ENCODE data around the gene CBX5. TPM values are rescaled to one million over a fixed set of nuclear protein-coding genes. Genes with fewer than 3 reads are reported as not detected.
A peak's percentile ranks its signal among the peaks of the same experiment; 100 is the strongest.
"Not testable (repeated sequence)": the region's sequence is repeated elsewhere in the genome, so short reads cannot be mapped to it uniquely, and the experiment has no call there.

Gene CBX5
- total RNA-seq, 2 donors from 2014 or later = 50.8 to 55.7 TPM

DNA sequence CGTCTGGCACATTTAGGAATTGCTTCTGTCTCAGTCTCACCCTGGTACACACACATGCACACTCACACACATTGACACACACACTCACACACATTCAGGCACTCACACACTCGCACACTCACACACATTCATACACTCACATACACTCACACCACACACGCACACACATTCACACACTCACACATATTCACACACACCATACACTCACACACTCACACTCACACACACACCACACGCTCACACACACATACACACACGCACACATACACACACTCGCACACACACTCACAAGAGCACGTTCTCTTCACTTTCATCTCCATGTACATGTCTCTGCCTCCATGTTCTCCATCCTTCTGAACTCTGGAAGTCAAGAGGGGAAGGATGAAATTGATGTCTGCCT, 68.0 kb downstream of the CBX5 start:
- DNase-seq (no peak), ATAC-seq (no peak)
- intact Hi-C loops (cut with DNase I) = no loop called here

DNA sequence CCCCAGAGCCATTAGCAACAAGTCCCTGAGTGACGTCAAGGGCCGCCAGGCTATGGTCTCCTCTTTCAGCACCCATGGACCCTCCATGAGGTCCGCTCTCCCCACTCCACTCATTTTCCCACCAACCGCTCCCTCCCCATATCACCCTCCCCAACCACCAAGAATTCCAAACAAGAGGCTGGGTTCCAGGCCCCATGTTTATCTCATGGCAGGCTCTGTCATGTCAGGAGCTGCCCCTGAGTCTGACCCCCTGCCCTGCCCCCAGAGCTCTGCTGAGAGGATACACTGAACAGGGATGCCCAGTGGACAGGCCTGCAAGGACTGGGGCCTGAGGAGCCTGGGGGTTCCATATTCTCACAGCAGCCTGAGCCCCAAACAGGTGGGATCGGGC, 69.5 kb downstream of the CBX5 start:
- intact Hi-C loops (cut with DNase I) = no loop called here
- no peak for ATAC-seq
- no peak for DNase-seq

DNA sequence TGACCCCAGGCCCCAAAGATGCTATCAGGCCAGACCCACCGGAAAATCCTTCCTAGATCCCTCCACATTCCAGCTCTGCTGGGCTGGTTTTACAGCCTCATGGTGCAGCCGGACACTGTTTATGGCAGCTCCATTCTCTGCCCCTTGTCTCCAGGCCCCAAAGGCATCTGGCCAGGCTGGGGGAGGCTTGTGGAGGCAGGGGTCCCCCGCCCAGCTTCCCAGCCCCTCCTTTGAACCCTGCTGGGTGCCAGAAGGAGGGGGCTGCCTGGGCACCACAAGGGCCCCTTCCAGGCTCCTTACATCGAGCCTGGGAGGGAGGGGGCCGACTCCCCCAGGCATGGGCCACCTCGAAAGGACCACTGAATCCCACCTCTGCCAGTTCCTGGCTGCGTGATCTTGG, 71.3 kb downstream of the CBX5 start:
- ATAC-seq (no peak), DNase-seq (no peak)
- intact Hi-C loops (cut with DNase I) = no loop called here

DNA sequence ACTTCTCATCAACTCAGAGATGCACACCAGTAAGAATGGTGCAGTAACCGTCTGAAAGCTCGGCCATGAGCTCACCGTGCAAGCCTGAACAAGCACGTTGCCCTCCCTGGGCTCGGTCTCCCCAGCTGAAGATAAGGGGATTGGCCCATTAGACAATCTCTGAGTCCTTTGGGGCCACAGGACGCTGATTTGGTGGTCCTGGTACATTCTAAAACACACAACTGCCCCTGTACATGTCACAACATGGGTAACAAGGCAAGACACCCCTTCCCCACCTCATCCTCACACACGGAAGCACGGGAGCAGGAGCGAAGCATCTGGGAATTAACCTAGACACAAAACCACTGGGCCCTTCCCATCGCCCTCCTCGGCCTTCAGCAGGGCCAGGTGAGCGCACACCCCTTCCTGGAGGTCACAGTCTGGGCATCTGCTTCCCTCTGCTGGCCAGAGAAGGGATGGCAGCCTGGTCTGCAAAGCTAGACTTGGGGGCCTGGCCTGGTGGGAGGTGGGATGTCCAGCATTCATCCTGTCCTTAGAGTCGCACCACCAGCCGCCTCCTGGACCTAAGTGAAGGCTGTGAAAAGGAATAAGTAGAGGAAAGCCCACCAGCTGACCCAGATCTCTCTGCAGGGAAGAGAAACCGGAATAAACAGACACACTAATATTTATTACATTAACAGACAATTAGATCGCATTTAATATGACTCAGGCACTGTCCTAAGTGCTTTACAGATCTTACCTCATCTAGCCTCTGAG, 72.2 kb downstream of the CBX5 start:
- peak; percentile 65 for DNase-seq
- ATAC-seq = peak; percentile 76 to 81
- intact Hi-C loops (cut with DNase I) = no loop called here

DNA sequence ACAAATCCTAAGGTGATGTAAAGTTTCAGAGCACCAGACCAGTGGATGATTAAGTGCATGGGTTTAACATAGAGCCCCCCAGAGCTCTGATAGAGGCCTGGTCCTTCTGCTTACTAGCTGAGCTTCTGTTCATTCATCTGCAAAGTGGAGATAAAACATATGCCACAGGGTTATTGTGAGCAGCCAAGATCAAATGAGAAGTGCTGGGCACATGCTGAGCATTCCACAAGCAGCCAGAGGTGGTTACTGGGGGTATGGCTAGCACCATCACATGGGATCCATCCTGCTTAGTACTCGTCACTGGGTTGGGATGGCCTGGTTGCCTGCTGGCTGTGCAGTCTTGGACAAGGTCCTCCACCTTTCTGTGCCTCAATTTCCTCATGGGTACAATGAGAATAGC, 73.1 kb downstream of the CBX5 start:
- intact Hi-C loops (cut with DNase I) = no loop called here
- no peak for ATAC-seq

DNA sequence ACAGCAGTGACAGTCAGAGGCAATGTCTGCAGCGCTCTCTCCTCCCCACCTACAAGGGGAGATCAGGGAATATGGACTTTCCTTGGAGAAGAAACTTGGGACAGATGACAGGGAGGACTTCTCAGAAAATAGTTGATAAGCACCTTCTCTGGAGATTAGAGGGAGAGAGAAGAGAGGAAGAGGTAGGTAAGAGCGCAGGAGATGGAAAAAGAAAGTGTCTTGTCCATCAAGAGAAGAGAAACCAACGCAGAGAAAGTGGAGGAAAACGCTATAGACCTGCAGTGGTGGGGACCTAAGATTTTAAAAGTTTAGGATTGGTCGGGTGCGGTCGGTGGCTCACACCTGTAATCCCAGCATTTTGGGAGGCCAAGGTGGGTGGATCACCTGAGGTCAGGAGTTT, 75.6 kb downstream of the CBX5 start:
- ATAC-seq (no peak), DNase-seq (no peak)
- intact Hi-C loops (cut with DNase I) = no loop called here

More for the DNA sequence above, 73.1 kb downstream of the CBX5 start:
- no peak for DNase-seq

DNA sequence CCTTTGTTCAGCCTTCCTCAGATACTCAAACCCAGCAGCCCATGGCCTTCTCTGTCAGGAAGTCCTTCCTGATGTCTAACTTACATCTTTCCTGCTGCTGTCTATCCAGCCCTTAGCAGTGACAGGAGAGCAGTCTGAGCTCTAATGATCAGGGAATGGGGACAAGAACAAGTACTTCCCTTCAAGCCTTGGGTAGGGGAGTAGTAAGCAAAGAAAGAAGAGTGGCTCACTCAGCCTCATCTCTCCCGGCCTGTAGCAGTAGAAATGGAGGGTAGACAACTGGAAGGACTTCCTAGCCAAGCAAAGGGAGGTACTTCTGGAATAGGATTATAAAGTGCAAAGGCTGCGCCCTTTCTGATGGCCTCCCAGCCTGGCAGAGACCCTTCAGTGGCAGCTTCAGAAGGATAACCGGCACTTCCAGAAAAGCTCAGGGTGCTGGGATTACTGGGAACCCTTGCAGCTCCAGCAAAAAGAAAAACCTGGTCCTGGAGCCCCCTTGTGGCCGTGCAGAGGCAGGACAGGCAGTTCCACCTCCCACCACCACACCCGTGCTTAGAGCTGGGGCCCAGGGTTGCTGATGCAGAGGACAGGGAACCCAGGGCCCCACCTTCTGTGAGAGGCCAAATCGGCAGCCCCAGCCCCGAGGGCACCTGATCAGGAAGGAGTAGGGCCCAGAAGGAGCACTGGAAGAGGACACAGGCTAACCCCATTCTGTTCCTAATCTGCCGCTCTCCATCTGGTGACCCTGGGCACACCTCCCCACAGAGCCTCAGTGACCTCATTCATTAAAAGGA, 78.7 kb downstream of the CBX5 start:
- intact Hi-C loops (cut with DNase I) = no loop called here
- peak; percentile 56 for DNase-seq
- peak; percentile 88 for ATAC-seq

DNA sequence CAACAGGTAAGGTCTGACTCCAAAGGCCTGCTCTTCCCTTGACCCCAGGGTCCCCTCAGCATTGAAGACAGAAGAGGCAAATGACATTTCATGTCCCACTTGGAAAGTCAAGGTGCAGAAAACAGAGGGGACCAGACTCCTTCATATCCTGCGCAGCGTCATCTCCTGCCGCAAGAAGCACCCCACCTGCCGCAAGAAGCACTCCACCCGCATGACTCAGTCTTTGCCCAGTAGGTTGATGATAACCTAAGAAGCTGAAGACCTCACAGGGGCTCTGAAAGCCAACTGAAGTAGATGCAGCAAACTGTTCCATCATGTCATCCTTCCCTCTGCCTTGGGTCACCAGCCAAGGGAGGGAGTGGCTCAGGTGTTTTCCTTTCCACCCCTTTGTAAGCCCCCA, 79.5 kb downstream of the CBX5 start:
- DNase-seq (no peak), ATAC-seq (no peak)
- intact Hi-C loops (cut with DNase I) = no loop called here

DNA sequence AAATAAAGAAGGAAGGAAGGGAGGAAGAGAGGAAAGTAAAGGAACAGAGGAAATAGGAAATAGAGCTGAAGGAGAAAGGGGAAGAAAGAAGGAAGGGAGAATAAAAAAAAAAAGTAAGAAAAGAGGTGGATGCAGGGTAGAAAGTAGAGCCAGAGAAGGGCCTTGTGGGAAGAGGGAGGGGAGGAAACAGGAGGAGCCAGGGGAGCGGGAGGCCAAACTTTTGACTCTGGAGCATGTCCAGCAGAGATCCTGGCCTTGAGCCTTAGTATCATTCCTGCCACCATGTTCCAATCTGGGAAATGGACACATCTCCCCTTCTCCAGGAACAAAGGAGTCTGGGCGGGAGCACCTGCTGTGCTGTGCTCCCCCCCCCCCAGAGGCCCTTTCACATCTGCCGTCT, 80.0 kb downstream of the CBX5 start:
- DNase-seq = no peak
- intact Hi-C loops (cut with DNase I) = no loop called here
- no peak for ATAC-seq

DNA sequence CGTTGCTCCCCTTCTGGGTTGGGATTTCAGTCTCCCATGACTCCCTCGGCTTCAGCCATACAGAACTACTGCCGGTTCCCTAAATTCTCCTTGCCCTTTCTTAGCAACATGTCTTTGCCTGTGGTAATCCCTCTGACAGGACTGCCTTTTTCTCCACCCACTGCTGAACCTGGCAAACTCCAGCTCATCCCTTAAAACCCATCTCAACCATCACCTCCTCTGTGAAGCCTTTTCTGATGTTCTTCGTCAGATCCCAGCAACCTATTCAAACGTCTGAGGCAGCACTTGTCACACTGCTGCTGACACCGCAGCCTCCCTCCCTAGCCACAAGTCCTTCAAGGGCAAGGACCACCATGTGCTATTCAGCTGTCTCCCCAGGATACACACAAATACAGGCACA, 80.9 kb downstream of the CBX5 start:
- intact Hi-C loops (cut with DNase I) = no loop called here

DNA sequence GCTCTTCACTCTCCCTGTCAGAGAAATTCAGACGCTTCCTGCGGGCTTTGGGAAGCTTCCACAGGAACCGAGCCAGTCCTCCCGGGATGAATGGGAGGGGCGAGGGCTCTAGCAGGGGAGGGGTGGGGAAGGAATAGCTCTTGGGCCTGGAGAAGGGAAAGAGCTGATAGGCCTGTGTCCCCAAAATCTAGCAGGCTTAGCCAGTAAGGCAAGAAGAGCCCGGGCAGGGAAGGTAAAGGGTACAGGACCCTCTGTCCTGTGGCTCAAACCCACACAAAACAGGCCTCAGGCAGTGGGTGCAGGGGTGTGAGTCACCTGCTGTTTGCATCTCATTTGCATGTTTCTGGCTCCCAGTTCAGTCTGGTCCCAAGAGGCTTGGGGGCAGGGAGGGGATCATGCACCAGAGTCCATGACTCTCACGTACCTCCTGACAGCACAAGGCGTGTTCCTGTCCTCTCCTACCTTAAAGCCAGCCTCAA, 82.5 kb downstream of the CBX5 start:
- DNase-seq = no peak
- intact Hi-C loops (cut with DNase I) = no loop called here
- ATAC-seq = no peak

More for the DNA sequence above, 80.9 kb downstream of the CBX5 start:
- ATAC-seq (no peak), DNase-seq (no peak)

DNA sequence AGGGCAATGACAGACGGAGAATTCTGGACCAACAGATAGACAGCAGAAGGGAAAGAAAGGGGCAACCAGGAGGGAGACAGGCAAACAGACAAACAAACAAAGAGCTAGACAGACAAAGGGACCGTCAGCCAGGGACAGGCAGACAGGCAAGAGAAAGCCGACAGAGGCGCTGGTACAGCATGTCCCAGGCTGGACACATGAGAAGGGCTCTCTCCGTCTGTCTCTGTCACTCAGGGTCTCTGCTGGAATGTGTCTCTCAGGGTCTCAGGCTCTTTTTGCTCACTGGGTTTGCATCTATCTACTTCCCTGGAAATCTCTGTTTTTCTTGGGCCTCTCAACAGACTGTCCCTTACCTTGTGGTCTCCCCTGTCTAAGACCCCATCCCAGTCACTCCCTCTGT, 82.9 kb downstream of the CBX5 start:
- DNase-seq = no peak
- ATAC-seq = no peak
- intact Hi-C loops (cut with DNase I) = no loop called here

DNA sequence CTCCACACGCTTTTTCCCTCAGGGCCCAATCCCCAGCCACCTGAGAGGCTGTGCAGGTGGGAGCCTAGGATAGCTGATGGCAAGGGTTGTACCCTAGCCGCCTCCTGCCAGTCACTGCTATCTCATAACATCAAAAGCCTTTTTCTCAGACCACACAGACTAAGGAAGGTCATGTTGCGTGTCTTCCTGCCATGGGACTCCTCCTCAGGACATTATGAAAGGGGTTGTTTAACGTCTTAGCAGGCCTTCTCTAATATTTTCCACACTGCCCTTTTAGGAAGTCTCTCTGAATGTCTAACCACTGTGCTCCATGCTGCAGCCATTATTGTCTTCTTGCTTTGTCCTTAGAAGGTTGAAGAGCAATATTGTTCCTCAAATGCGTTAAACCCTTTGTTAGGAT, 83.5 kb downstream of the CBX5 start:
- ATAC-seq (no peak), DNase-seq (no peak)
- intact Hi-C loops (cut with DNase I) = no loop called here

DNA sequence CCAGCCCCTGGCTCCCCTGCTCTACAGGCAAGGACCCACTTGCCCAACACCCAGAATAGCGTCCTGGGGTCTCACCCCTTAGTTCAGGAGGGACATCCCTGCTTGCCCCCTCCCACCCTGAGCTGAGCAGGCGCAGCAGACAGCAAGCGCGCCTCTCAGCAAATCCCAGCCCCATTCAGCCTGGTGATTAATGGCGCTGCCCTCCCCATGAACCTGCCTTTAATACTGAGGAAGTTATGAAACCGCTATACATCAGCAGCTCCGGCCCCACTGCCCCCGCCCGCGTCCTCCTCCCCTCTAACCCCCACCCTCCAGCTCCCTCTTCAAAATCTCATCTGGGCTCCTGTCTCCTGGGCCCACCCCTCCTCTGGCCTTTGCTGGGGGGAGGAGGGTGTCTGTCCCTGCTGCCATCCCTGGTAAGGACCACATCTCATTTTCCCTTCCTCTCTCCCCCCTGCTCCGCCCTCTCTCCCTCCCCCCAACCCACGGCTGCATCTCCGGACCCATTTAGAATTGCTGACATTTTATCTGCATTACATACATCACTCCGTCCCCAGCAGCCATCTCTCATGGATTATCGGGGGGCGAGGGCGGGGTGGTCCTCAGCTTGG, 84.1 kb downstream of the CBX5 start:
- peak in 1 of 2 donors; percentile 31 for ATAC-seq
- intact Hi-C loops (cut with DNase I) = no loop called here
- DNase-seq = no peak

DNA sequence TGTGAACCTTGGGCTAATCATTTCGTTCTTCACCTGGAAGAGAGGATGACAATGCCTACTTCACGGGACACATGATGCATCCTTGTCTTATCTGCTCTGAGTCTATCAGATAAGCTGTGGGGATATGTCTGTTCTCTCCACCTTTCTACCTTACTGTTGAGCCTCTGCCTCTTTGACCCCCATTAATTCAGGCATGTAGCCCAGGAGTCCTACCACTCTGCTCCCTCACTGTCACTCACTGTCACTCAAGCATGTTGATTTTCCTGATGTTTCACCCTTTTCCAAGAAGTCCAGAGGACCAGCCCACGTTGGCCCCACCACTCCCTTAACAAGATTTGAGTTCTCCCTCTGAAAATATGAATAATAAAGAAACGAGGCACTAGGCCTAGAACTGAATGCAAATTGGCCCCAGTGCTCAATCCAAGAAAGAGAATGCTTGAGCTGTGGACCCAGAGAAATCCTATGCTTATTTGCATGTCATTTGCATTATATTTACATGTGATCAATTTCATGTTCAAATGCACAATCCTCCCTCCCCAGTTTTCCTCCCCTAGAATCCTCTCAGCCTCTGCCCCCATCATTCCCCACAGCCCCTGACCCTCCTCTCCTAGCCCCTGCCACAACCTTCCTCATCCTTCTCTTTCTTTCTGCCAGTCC, 84.7 kb downstream of the CBX5 start:
- intact Hi-C loops (cut with DNase I) = no loop called here
- DNase-seq (no peak), ATAC-seq (no peak)

DNA sequence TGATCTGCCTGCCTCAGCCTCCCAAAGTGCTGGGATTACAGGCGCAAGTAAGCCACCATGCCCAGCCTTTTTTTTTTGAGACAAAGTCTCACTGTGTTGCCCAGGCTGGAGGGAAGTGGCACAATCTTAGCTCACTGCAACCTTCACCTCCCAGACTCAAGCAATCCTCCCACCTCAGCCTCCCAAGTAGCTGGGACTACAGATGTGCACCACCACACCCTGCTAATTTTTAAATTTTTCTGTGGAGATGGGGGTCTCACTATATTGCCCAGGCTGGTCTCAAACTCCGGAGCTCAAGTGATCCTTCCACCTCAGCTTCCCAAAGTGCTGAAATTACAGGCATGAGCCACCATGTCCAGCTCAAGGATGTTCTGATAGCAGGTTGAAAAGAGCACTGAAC, 85.3 kb downstream of the CBX5 start:
- DNase-seq; ATAC-seq; intact Hi-C loops (cut with DNase I): not testable (repeated sequence)

DNA sequence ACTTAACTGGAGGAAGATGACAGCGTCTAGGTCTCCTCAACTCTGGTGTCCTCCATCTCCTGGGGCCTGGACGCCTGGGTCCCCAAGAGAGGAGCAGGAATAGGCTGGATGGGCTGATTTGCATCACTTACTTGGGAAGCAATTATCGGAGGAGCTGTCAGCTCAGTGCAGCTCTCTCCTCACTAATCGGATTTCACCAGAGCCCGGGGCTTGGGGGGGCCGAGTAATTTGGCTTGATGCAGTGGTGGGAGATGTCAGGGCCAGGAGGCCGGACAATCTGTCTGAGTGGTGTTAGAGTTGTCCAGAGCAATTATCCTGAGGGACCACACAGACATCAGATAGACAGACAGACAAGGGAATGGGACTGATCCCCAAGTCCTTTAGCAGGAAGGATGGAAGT, 86.5 kb downstream of the CBX5 start:
- DNase-seq = no peak
- intact Hi-C loops (cut with DNase I) = loop anchor here (2.0 kb wide), 2 partner anchors 185 to 189 kb away; partner anchors contain the start of gene HOXC8 (in 1 of the 2)
- ATAC-seq = no peak

DNA sequence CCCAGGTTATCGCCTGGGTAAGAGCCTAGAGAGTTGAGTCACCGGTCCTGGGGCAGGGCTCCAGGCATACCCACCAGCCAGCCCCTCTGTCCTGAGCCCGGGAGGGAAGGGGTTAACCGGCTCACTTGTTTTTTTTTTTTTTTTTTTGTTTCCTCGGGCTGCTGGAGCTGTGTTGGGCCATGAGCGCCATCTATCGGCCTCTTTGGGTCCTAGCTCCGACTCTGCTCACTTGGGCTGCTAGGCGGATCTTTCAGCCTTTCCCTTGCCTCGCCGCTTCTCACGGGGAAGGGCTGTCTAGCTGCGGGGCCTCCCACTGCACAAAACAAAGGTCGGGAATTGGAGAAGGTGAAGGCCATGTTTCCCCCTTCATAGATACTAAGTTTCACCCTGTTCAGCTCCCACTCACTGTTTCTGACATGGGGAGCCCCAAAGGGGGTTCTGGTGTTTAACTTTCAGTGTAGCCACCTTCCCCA, 88.3 kb downstream of the CBX5 start:
- ATAC-seq (peak; percentile 56 to 59), DNase-seq (peak; percentile 76)
- intact Hi-C loops (cut with DNase I) = loop anchor here (2.0 kb wide), 2 partner anchors 183 to 187 kb away; partner anchors contain the start of gene HOXC8 (in 1 of the 2)

DNA sequence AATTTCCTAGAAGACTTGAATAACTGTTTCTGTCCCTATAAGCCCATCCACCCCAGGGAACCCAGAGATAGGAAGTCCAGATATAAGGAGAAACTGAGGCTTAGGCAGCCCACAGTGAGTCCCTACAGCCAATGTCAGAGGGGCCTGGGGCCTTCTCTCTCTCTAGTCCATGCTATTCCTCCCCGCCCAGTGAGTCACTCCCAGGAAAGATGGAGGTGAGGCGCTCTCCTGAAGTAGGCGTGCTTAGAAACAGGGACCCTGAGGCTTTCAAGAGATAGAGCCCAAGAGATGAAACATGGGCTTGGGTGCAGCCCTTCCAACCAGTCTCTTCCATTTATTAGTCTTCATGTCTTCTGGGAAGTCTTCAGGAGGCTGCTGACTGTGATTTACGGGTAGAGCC, 88.8 kb downstream of the CBX5 start:
- DNase-seq (no peak), ATAC-seq (no peak)
- intact Hi-C loops (cut with DNase I) = no loop called here

DNA sequence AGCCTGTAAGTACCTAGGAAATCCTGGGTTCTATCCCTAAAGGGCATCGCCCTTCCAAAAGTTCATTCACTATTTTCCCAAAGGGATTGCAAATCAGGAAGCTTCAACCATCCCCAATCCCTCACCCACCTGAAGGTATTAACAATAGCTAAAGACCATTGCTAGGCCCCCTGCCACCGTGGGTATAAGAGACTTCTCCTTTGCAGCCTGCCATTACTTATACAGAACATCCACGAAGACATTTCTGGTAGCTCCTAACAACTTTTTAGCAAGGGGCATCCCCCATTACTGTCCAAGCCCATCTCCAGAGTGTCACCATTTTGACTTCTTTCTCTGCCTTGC, 90.8 kb downstream of the CBX5 start:
- ATAC-seq = no peak
- intact Hi-C loops (cut with DNase I) = no loop called here

More for the DNA sequence above, 90.8 kb downstream of the CBX5 start:
- no peak for DNase-seq
